Thyroid gland (tissue), 4 donors: ENCODE measurements around the gene GALNT2. TPM values are rescaled to one million over a fixed set of nuclear protein-coding genes. Genes with fewer than 3 reads are reported as not detected.

Experiments used
- DNase-seq, 2 donors: peaks; one replicate each; pipeline ENCODE4 v3.0.0-alpha.2; 2019
- H3K27ac ChIP-seq, 3 donors: fragments of 200-600 bp; sonication (generic); 1 replicate in 2 of 3; 2 replicates in 1 of 3; pipeline ENCODE4 v1.5.1; 2016 to 2019; ENCODE audit warnings: mild to moderate bottlenecking in 1 of 3, moderate library complexity in 1 of 3
- H3K27me3 ChIP-seq: fragments of 200-600 bp; sonication (generic); one replicate; pipeline ENCODE4 v1.5.1; 2019
- H3K36me3 ChIP-seq, 2 donors: fragments of 200-600 bp; sonication (generic); one replicate each; pipeline ENCODE4 v1.5.1; 2016 to 2019
- H3K4me1 ChIP-seq, 2 donors: fragments of 200-600 bp; sonication (generic); one replicate each; pipeline ENCODE4 v1.5.1; 2017 to 2019
- H3K4me3 ChIP-seq, 3 donors: fragments of 200-600 bp; sonication (generic); replicated peaks in 1 of 3; 1 replicate in 2 of 3; 2 replicates in 1 of 3; pipeline ENCODE4 v1.5.1; 2016; ENCODE audit warnings: mild to moderate bottlenecking in 1 of 3
- H3K9me3 ChIP-seq: fragments of 200-600 bp; sonication (generic); one replicate; pipeline ENCODE4 v1.5.1; 2017
- CTCF ChIP-seq, 6 experiments: fragments of 200-600 bp in 3 of 6; fragments of 450-650 bp in 3 of 6; sonication (generic) in 3 of 6; IDR thresholded peaks; one replicate each; pipeline ENCODE4 v1.5.1; 2016 to 2019; ENCODE audit warnings: antibody characterized with exemption in 6 of 6, mild to moderate bottlenecking in 2 of 6, inconsistent platforms in 1 of 6, moderate library complexity in 1 of 6
- POLR2A ChIP-seq, 2 donors: fragments of 450-650 bp; IDR thresholded peaks; one replicate each; pipeline ENCODE4 v1.6.1; 2017; ENCODE audit warnings: antibody characterized with exemption in 2 of 2, mild to moderate bottlenecking in 2 of 2, moderate library complexity in 1 of 2
- WGBS, 2 donors: methylation state at CpG; one replicate each; pipeline ENCODE4 v1.1.5; 2017; 5-methylcytosine and 5-hydroxymethylcytosine counted together
- intact Hi-C: fragments of 100-400 bp; cut with DNase I; formaldehyde crosslinking; loops from one replicate; pipeline ENCODE4 v1.15.1; 2023
- total RNA-seq, 4 donors: library from RNA; depleted of rRNA; stranded (reverse); fragments of >200 nt; gene quantifications; one replicate each; pipeline ENCODE4 v1.2.3, GENCODE V29; 2016

The GALNT2 gene
- total RNA-seq, 4 donors from 2014 or later, result 26.2 to 48.9 (median 42.3) TPM

GRCh38 chr1:230065161-230065560, 1.9 kb upstream of the GALNT2 start:
- DNase-seq, result no peak
- Histone ChIP-seq H3K4me3 (no peak overlapping the region), H3K9me3 (no peaks in the 10 kb centered on the region), H3K36me3 (no peaks in the 10 kb centered on the region), H3K4me1 (peaks cover 17 to 18% of the 10 kb centered on the region in 2 donors), H3K27ac (peak overlapping the region in 1 of 3 donors; percentile 6), H3K27me3 (no peaks in the 10 kb centered on the region)
- intact Hi-C loops, result no loop called here
- TF ChIP-seq CTCF (IDR thresholded peaks at IDR 0.05) (no peak), POLR2A (IDR thresholded peaks at IDR 0.05) (no peak)
- 98% methylated on average over 2 of the region's 2 CpGs for WGBS, 2 donors

GRCh38 chr1:230065571-230065970, 1.5 kb upstream of the GALNT2 start:
- H3K4me1 ChIP-seq, result peaks cover 18 to 21% of the 10 kb centered on the region in 2 donors
- H3K9me3 ChIP-seq, result no peaks in the 10 kb centered on the region
- H3K27me3 ChIP-seq, result no peaks in the 10 kb centered on the region
- H3K4me3 ChIP-seq, result no peak overlapping the region
- no peak for DNase-seq
- TF ChIP-seq CTCF (IDR thresholded peaks at IDR 0.05) (no peak), POLR2A (IDR thresholded peaks at IDR 0.05) (no peak)
- H3K36me3 ChIP-seq, result no peaks in the 10 kb centered on the region
- intact Hi-C loops, result no loop called here
- H3K27ac ChIP-seq, result peak overlapping the region in 1 of 3 donors; percentile 6
- WGBS, 2 donors, result 76 to 81% methylated on average over 2 of the region's 2 CpGs

GRCh38 chr1:230066031-230066430, 1.0 kb upstream of the GALNT2 start:
- H3K4me3 ChIP-seq, result peak overlapping the region in 1 of 3 donors; percentile 41
- H3K27me3 ChIP-seq, result no peaks in the 10 kb centered on the region
- no peak for TF ChIP-seq POLR2A (IDR thresholded peaks at IDR 0.05)
- TF ChIP-seq CTCF (IDR thresholded peaks at IDR 0.05), result no peak
- H3K9me3 ChIP-seq, result no peaks in the 10 kb centered on the region
- peaks cover 19 to 22% of the 10 kb centered on the region in 2 donors for H3K4me1 ChIP-seq
- intact Hi-C loops, result no loop called here
- no peaks in the 10 kb centered on the region for H3K36me3 ChIP-seq
- no peak for DNase-seq
- H3K27ac ChIP-seq, result peak overlapping the region in 1 of 3 donors; percentile 59
- WGBS, 2 donors, result 50 to 56% methylated on average over 8 of the region's 8 CpGs

- intact Hi-C loops, result no loop called here
- Histone ChIP-seq H3K36me3 (no peaks in the 10 kb centered on the region), H3K4me3 (peak overlapping the region; percentile 72 to 81 (median 75)), H3K9me3 (no peaks in the 10 kb centered on the region), H3K27ac (peak overlapping the region; percentile 36 to 86 (median 57)), H3K27me3 (no peaks in the 10 kb centered on the region), H3K4me1 (peaks cover 30 to 36% of the 10 kb centered on the region in 2 donors)
- TF ChIP-seq CTCF (IDR thresholded peaks at IDR 0.05) (no peak), POLR2A (IDR thresholded peaks at IDR 0.05) (no peak)
- 0% methylated on average over 16 of the region's 44 CpGs for WGBS, 2 donors
- DNase-seq, result peak in 1 of 2 donors; percentile 35
These were observed 407 bp downstream of the GALNT2 start for GRCh38 chr1:230067419-230067870.

GRCh38 chr1:230067871-230068620, 1.0 kb downstream of the GALNT2 start:
- TF ChIP-seq POLR2A (IDR thresholded peaks at IDR 0.05), result peak in 1 of 2 donors; percentile 27
- no peak for TF ChIP-seq CTCF (IDR thresholded peaks at IDR 0.05)
- Histone ChIP-seq H3K9me3 (no peaks in the 10 kb centered on the region), H3K27ac (peak overlapping the region; percentile 51 to 86 (median 57)), H3K36me3 (no peaks in the 10 kb centered on the region), H3K4me3 (peak overlapping the region; percentile 72 to 81 (median 75)), H3K4me1 (peaks cover 34 to 41% of the 10 kb centered on the region in 2 donors), H3K27me3 (no peaks in the 10 kb centered on the region)
- intact Hi-C loops, result no loop called here
- DNase-seq, result peak; percentile 42 to 55
- 1% methylated on average over 26 to 46 of the region's 59 CpGs for WGBS, 2 donors
